GM11168 (cell line): ENCODE data around the gene NOS2.
"Not testable (repeated sequence)": the region's sequence is repeated elsewhere in the genome, so short reads cannot be mapped to it uniquely, and the experiment has no call there.

Experiments used
- in situ Hi-C: fragments of 300-500 bp; cut with MboI; formaldehyde crosslinking; loops from one replicate; pipeline ENCODE4 v1.12.0; 2022; ENCODE audit warnings: low sequenced_read_pairs; ENCODE audit not compliant: unreplicated experiment

The NOS2 gene

DNA sequence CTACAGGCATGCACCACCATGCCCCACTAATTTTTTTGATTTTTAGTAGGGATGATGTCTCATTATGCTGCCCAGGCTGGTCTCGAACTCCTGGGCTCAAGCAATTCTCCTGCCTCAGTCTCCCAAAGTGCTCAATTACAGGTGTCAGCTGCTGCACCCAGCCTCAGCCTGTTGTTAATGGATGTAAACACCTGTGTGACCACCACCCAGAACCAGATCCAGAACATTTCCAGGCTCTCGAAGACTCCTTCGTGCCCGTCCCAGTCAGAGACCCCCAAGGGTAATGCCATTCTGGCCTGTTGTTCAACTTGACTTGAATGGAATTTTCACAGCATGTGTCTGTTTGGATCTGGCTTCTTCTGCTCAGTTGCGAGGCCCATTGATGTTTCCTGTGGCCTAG, 59.8 kb downstream of the NOS2 start:
- in situ Hi-C loops, result not testable (repeated sequence)

DNA sequence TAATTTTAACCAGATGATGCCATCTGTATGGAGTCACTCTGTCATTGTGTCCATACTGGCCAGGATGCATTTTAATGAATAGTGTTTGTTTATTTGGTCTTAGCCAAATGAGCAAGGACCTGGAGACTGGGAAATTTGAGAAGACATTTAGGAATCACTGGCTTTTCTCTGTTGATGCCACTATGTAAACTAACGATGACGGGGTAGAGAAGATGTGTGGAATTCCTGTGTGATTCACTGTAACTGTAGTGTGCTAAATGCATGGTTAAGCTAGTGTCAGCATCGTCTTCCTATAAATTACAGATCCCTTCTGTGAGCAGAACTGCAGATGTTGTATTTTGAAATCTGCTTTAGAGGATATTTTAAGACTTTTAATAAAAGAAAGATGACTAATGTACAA, 66.6 kb downstream of the NOS2 start:
- in situ Hi-C loops, result no loop called here

- in situ Hi-C loops, result not testable (repeated sequence)
These were observed 67.6 kb downstream of the NOS2 start for GRCh38 chr17:27732746-27733145.

- in situ Hi-C loops, result not testable (repeated sequence)
These were observed 74.3 kb downstream of the NOS2 start for GRCh38 chr17:27725982-27726381.

DNA sequence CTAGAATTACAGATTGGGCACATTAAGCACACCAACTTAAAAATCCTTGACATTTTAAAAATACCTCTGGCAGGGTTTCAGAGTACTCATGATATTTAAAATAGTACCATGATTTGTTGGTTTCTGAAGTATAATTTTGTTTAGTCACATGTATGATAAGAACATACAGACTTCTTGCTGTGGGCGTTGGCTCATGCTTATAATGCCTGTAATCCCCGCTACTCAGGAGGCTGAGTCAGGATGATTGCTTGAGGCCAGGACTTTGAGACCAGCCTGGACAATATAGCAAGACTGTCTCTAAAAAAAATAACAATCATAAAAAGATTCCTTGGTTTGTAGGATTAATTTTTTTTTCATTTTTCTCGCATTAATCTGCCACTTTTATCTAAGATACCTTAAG, 78.5 kb downstream of the NOS2 start:
- in situ Hi-C loops, result no loop called here
